Measurements from ENCODE around the gene SERPINA12.

GRCh38 chr14:94486883-94487282 lies 22.4 kb downstream of the SERPINA12 start:
- TF ChIP-seq YY1 (IDR thresholded peaks at IDR 0.05; ENCODE audit: extremely low read depth, insufficient replicate concordance, low read depth, low read length) = no peak
- TF ChIP-seq CTCF (IDR thresholded peaks at IDR 0.05 in 2 of 3, conservative IDR thresholded peaks at IDR 0.05 in 1 of 3; ENCODE audit: borderline replicate concordance in 1 of 3, insufficient read depth in 1 of 3, low read depth in 2 of 3, low read length in 2 of 3) = no peak
- TF ChIP-seq ATF3 (IDR thresholded peaks at IDR 0.05) = no peak
- TF ChIP-seq POLR2A (IDR thresholded peaks at IDR 0.05; ENCODE audit: borderline replicate concordance, extremely low read depth, insufficient read depth, insufficient read length) = no peak
- no peak for TF ChIP-seq ZBTB33 (IDR thresholded peaks at IDR 0.05; ENCODE audit: extremely low read depth, insufficient replicate concordance, low read length)

All from HCT116 (cell line).